Endodermal cell (in vitro differentiated cells): ENCODE results near the gene TMEM19. TPM values are rescaled to one million over a fixed set of nuclear protein-coding genes. Genes with fewer than 3 reads are reported as not detected.

ENCODE experiments used
- DNase-seq: peaks from one replicate; pipeline ENCODE4 v3.0.0-alpha.2; 2017
- H3K27ac ChIP-seq: 2 replicates; pipeline ENCODE4 v1.5.1; 2013; ENCODE audit warnings: mild to moderate bottlenecking, low read depth, low read length, moderate library complexity
- H3K27me3 ChIP-seq: 2 replicates; pipeline ENCODE4 v1.6.1; 2013; ENCODE audit warnings: mild to moderate bottlenecking, low read length, moderate library complexity; ENCODE audit not compliant: insufficient read depth, control insufficient read depth, poor library complexity, severe bottlenecking
- H3K36me3 ChIP-seq: 2 replicates; pipeline ENCODE4 v1.7.0; 2013; ENCODE audit warnings: mild to moderate bottlenecking, low read length, moderate library complexity; ENCODE audit not compliant: control insufficient read depth, insufficient read depth
- H3K4me1 ChIP-seq: one replicate; pipeline ENCODE4 v1.7.0; 2013; ENCODE audit warnings: low read length; ENCODE audit not compliant: control insufficient read depth, insufficient read depth
- H3K4me3 ChIP-seq: 2 replicates; pipeline ENCODE4 v1.5.1; 2013; ENCODE audit warnings: mild to moderate bottlenecking, low read length, moderate library complexity
- H3K9ac ChIP-seq: 2 replicates; pipeline ENCODE4 v1.6.1; 2013; ENCODE audit warnings: mild to moderate bottlenecking, low read length, moderate library complexity; ENCODE audit not compliant: poor library complexity, severe bottlenecking; ENCODE audit errors: extremely low read depth
- H3K9me3 ChIP-seq: 2 replicates; pipeline ENCODE4 v1.6.1; 2013; ENCODE audit warnings: mild to moderate bottlenecking, low read length, moderate library complexity; ENCODE audit not compliant: control insufficient read depth
- H3K27ac Mint-ChIP-seq: 2 replicates; pipeline ENCODE4 v1.8.0; 2020; ENCODE audit warnings: mixed read lengths
- H3K27me3 Mint-ChIP-seq: 2 replicates; pipeline ENCODE4 v1.8.0; 2021; ENCODE audit warnings: mild to moderate bottlenecking, mixed read lengths; ENCODE audit not compliant: insufficient read depth
- H3K36me3 Mint-ChIP-seq: 2 replicates; pipeline ENCODE4 v1.8.0; 2020; ENCODE audit warnings: low read depth, mixed read lengths
- H3K4me1 Mint-ChIP-seq: 2 replicates; pipeline ENCODE4 v1.8.0; 2020; ENCODE audit warnings: mixed read lengths
- H3K4me3 Mint-ChIP-seq: 2 replicates; pipeline ENCODE4 v1.8.0; 2020; ENCODE audit warnings: mild to moderate bottlenecking, moderate library complexity, mixed read lengths
- H3K9me3 Mint-ChIP-seq: 2 replicates; pipeline ENCODE4 v1.8.0; 2020; ENCODE audit warnings: mild to moderate bottlenecking, mixed read lengths
- CTCF ChIP-seq: fragments of 200-600 bp; sonication (generic); conservative IDR thresholded peaks from 2 replicates; pipeline ENCODE4 v1.5.0; 2021; ENCODE audit warnings: antibody characterized with exemption, mild to moderate bottlenecking
- WGBS, 2 experiments: methylation state at CpG; one replicate each; pipeline versions ENCODE4 v1.1.5 to v1.1.7; 2013; ENCODE audit warnings: missing lambda C conversion rate in 2 of 2, mixed read lengths in 1 of 2; ENCODE audit not compliant: insufficient coverage in 1 of 2, insufficient read length in 1 of 2; 5-methylcytosine and 5-hydroxymethylcytosine counted together
- total RNA-seq, 2 donors: library from RNA; stranded (reverse); fragmentation: NEBNext Ultra II Directional in 1 of 2; extraction: Animal tissue kit (Norgen Biotek cat#: 25700) in 1 of 2; gene quantifications; 2 replicates in 1 of 2; 3 replicates in 1 of 2; pipeline ENCODE4 v1.2.1, GENCODE V29; 2021

Gene TMEM19
- total RNA-seq, 2 donors from 2014 or later: 12.7 to 15.9 TPM

GRCh38 chr12:71648537-71648936, 37.3 kb upstream of the TMEM19 start:
- Mint-ChIP-seq H3K36me3 (peaks cover 52% of the 10 kb centered on the region), H3K4me1 (no peaks in the 10 kb centered on the region)

GRCh38 chr12:71649401-71649800, 36.5 kb upstream of the TMEM19 start:
- Histone ChIP-seq H3K4me1 (no peaks in the 10 kb centered on the region), H3K27ac (no peak overlapping the region), H3K4me3 (no peak overlapping the region), H3K9me3 (peaks cover 29% of the 10 kb centered on the region), H3K9ac (no peak overlapping the region), H3K36me3 (peaks cover 98% of the 10 kb centered on the region), H3K27me3 (no peaks in the 10 kb centered on the region)
- Mint-ChIP-seq H3K9me3 (no peaks in the 10 kb centered on the region), H3K27me3 (no peaks in the 10 kb centered on the region), H3K4me1 (no peaks in the 10 kb centered on the region), H3K27ac (no peak overlapping the region), H3K36me3 (peaks cover 43% of the 10 kb centered on the region), H3K4me3 (no peak overlapping the region)
- WGBS, 2 experiments: 83% methylated on average over 1 of the region's 2 CpGs; no CpG with 5 or more reads in 1 of the 2 experiments
- no peak for TF ChIP-seq CTCF
- DNase-seq: no peak

More at GRCh38 chr12:71648537-71648936, 37.3 kb upstream of the TMEM19 start:
- no peak for DNase-seq
- Mint-ChIP-seq H3K27ac (no peak overlapping the region), H3K27me3 (no peaks in the 10 kb centered on the region), H3K4me3 (no peak overlapping the region), H3K9me3 (no peaks in the 10 kb centered on the region)
- no peaks in the 10 kb centered on the region for H3K27me3 ChIP-seq
- WGBS, 2 experiments: 94 to 100% methylated on average over 3 to 4 of the region's 4 CpGs
- peaks cover 98% of the 10 kb centered on the region for H3K36me3 ChIP-seq
- no peak for TF ChIP-seq CTCF
- H3K4me3 ChIP-seq: no peak overlapping the region
- H3K9me3 ChIP-seq: peaks cover 20% of the 10 kb centered on the region
- no peaks in the 10 kb centered on the region for H3K4me1 ChIP-seq
- no peak overlapping the region for H3K9ac ChIP-seq
- no peak overlapping the region for H3K27ac ChIP-seq

- H3K9me3 Mint-ChIP-seq: peaks cover 4% of the 10 kb centered on the region
- no peaks in the 10 kb centered on the region for H3K27me3 Mint-ChIP-seq
- peaks cover 3% of the 10 kb centered on the region for H3K4me1 Mint-ChIP-seq
- H3K27ac Mint-ChIP-seq: no peak overlapping the region
- H3K9me3 ChIP-seq: peaks cover 49% of the 10 kb centered on the region
- no peak overlapping the region for H3K4me3 Mint-ChIP-seq
- no peak for DNase-seq
- peak overlapping the region; percentile 75 for H3K4me3 ChIP-seq
- no peak overlapping the region for H3K9ac ChIP-seq
- H3K27me3 ChIP-seq: no peaks in the 10 kb centered on the region
- peaks cover 97% of the 10 kb centered on the region for H3K36me3 ChIP-seq
- 100% methylated on average over 1 of the region's 1 CpG; no CpG with 5 or more reads in 1 of the 2 experiments for WGBS, 2 experiments
- H3K27ac ChIP-seq: no peak overlapping the region
- H3K4me1 ChIP-seq: no peaks in the 10 kb centered on the region
- H3K36me3 Mint-ChIP-seq: peaks cover 31% of the 10 kb centered on the region
- TF ChIP-seq CTCF: no peak
These were observed 33.2 kb upstream of the TMEM19 start for GRCh38 chr12:71652656-71653055.
